IMR-90 (cell line): Measurements from ENCODE around the gene CSAD. TPM values are rescaled to one million over a fixed set of nuclear protein-coding genes. Genes with fewer than 3 reads are reported as not detected.

Experiments used
- ATAC-seq: fragments of 200-7000 bp; cut with Tn5 transposase; 2 replicates; pipeline ENCODE4 v1.9.1; 2020; ENCODE audit warnings: low read depth, mild to moderate bottlenecking, moderate library complexity
- BruUV-seq: library from RNA; stranded (reverse); fragments of 400-500 nt; replicated peaks from 2 replicates; lab custom pipeline; 2021; lab: Mats Ljungman, UMichigan
- CTCF ChIA-PET: fragments of 300-600 bp; formaldehyde crosslinking; extraction: SDS; loops from one replicate; lab custom pipeline; 2021; ENCODE audit warnings: antibody characterized with exemption; lab: Yijun Ruan, JAX
- POLR2A ChIA-PET: fragments of 300-600 bp; sonication (Branson Sonifier 250); formaldehyde crosslinking; loops from one replicate; lab custom pipeline; 2022; ENCODE audit warnings: antibody characterized with exemption; ENCODE audit not compliant: unreplicated experiment; lab: Charles Lee
- DNase-seq: peaks from one replicate; pipeline ENCODE4 v3.0.0; 2013
- H2AFZ ChIP-seq: replicated peaks from 2 replicates; pipeline ENCODE3; 2013; ENCODE audit warnings: low read length, mild to moderate bottlenecking; ENCODE audit not compliant: poor library complexity
- H2AK5ac ChIP-seq: 2 replicates; pipeline ENCODE4 v1.6.1; 2013; ENCODE audit warnings: low read depth, low read length, inconsistent platforms
- H2AK9ac ChIP-seq: replicated peaks from 2 replicates; pipeline ENCODE3; 2013; ENCODE audit warnings: mild to moderate bottlenecking, low read depth, low read length, moderate library complexity; ENCODE audit not compliant: poor library complexity
- H2BK120ac ChIP-seq: 2 replicates; pipeline ENCODE4 v1.6.1; 2013; ENCODE audit warnings: low read depth, low read length, inconsistent platforms
- H2BK15ac ChIP-seq: 3 replicates; pipeline ENCODE4 v1.6.1; 2013; ENCODE audit warnings: low read depth, low read length, inconsistent platforms
- H2BK20ac ChIP-seq: 2 replicates; pipeline ENCODE4 v1.6.1; 2013; ENCODE audit warnings: low read depth, mild to moderate bottlenecking, inconsistent platforms, low read length, moderate library complexity
- H2BK5ac ChIP-seq: 2 replicates; pipeline ENCODE4 v1.6.1; 2013; ENCODE audit warnings: mild to moderate bottlenecking, low read depth, low read length, inconsistent platforms; ENCODE audit not compliant: poor library complexity, severe bottlenecking
- H3K14ac ChIP-seq: replicated peaks from 2 replicates; pipeline ENCODE4 v1.6.1; 2013; ENCODE audit warnings: low read depth, low read length, inconsistent platforms
- H3K18ac ChIP-seq: 2 replicates; pipeline ENCODE4 v1.6.1; 2013; ENCODE audit warnings: low read depth, low read length, control low read depth
- H3K23ac ChIP-seq: 2 replicates; pipeline ENCODE4 v1.6.1; 2013; ENCODE audit warnings: low read depth, low read length, inconsistent platforms
- H3K27ac ChIP-seq: 2 replicates; pipeline ENCODE4 v1.5.1; 2013; ENCODE audit warnings: mild to moderate bottlenecking, control low read depth, low read length; ENCODE audit not compliant: insufficient read depth
- H3K27me3 ChIP-seq: 2 replicates; pipeline ENCODE4 v1.6.1; 2013; ENCODE audit warnings: low read length; ENCODE audit not compliant: control insufficient read depth, insufficient read depth
- H3K36me3 ChIP-seq: 2 replicates; pipeline ENCODE4 v1.6.1; 2013; ENCODE audit warnings: low read length, mixed read lengths; ENCODE audit not compliant: control insufficient read depth, insufficient read depth
- H3K4ac ChIP-seq: 2 replicates; pipeline ENCODE4 v1.6.1; 2013; ENCODE audit warnings: low read depth, low read length, inconsistent platforms
- H3K4me1 ChIP-seq: 2 replicates; pipeline ENCODE4 v1.6.1; 2013; ENCODE audit warnings: low read length, mixed read lengths; ENCODE audit not compliant: control insufficient read depth, insufficient read depth
- H3K4me2 ChIP-seq: 2 replicates; pipeline ENCODE4 v1.6.1; 2013; ENCODE audit warnings: low read depth, mild to moderate bottlenecking, control low read depth, low read length, moderate library complexity
- H3K4me3 ChIP-seq: 2 replicates; pipeline ENCODE4 v1.5.1; 2013; ENCODE audit warnings: low read depth, mild to moderate bottlenecking, control low read depth, low read length, moderate library complexity; ENCODE audit not compliant: insufficient read depth
- H3K56ac ChIP-seq: 2 replicates; pipeline ENCODE4 v1.6.1; 2013; ENCODE audit warnings: low read length, inconsistent platforms; ENCODE audit not compliant: insufficient read depth; ENCODE audit errors: extremely low read depth
- H3K79me1 ChIP-seq, 2 experiments: 2 replicates each; pipeline ENCODE4 v1.6.1; 2013; ENCODE audit warnings: low read length in 2 of 2, inconsistent platforms in 1 of 2, low read depth in 1 of 2
- H3K9ac ChIP-seq: 2 replicates; pipeline ENCODE4 v1.6.1; 2013; ENCODE audit warnings: low read depth, low read length, control low read depth
- H3K9me1 ChIP-seq: 2 replicates; pipeline ENCODE4 v1.6.1; 2013; ENCODE audit warnings: low read length, inconsistent platforms; ENCODE audit not compliant: insufficient read depth
- H3K9me3 ChIP-seq: 2 replicates; pipeline ENCODE4 v1.6.1; 2013; ENCODE audit warnings: low read length; ENCODE audit not compliant: control insufficient read depth, insufficient read depth
- H4K20me1 ChIP-seq: 2 replicates; pipeline ENCODE4 v1.6.1; 2013; ENCODE audit warnings: low read length, inconsistent platforms; ENCODE audit not compliant: insufficient read depth
- H4K5ac ChIP-seq: 2 replicates; pipeline ENCODE4 v1.6.1; 2013; ENCODE audit warnings: mild to moderate bottlenecking, low read depth, low read length, control low read depth
- H4K8ac ChIP-seq, 2 experiments: 2 replicates each; pipeline ENCODE4 v1.6.1; 2013; ENCODE audit warnings: low read depth in 2 of 2, low read length in 2 of 2, control low read depth in 1 of 2, inconsistent platforms in 1 of 2
- H4K91ac ChIP-seq: 2 replicates; pipeline ENCODE4 v1.6.1; 2013; ENCODE audit warnings: low read depth, low read length, inconsistent platforms; ENCODE audit not compliant: insufficient read depth
- BHLHE40 ChIP-seq: fragments of 150-350 bp; IDR thresholded peaks from 2 replicates; pipeline ENCODE4 v1.6.1; 2016; ENCODE audit warnings: mild to moderate bottlenecking, low read depth, low read length
- CEBPB ChIP-seq: IDR thresholded peaks from 2 replicates; pipeline ENCODE4 v1.6.1; 2012; ENCODE audit warnings: low read depth, low read length, improper control_type of control experiment
- CHD1 ChIP-seq: IDR thresholded peaks from 2 replicates; pipeline ENCODE4 v1.6.1; 2012; ENCODE audit warnings: low read depth, low read length, improper control_type of control experiment
- CTCF ChIP-seq: conservative IDR thresholded peaks from 2 replicates; pipeline ENCODE4 v1.5.1; 2012; ENCODE audit warnings: mild to moderate bottlenecking, low read depth, low read length, improper control_type of control experiment
- ELK1 ChIP-seq: fragments of 150-350 bp; IDR thresholded peaks from 2 replicates; pipeline ENCODE4 v1.6.1; 2016; ENCODE audit warnings: low read depth, mild to moderate bottlenecking, low read length, moderate library complexity, borderline replicate concordance
- FOS ChIP-seq: fragments of 150-350 bp; IDR thresholded peaks from 2 replicates; pipeline ENCODE4 v1.6.1; 2016; ENCODE audit warnings: low read depth, low read length
- MAFK ChIP-seq: IDR thresholded peaks from 2 replicates; pipeline ENCODE4 v1.6.1; 2012; ENCODE audit warnings: low read depth, low read length, improper control_type of control experiment
- MAZ ChIP-seq: IDR thresholded peaks from 2 replicates; pipeline ENCODE4 v1.6.1; 2012; ENCODE audit warnings: low read depth, mild to moderate bottlenecking, low read length, improper control_type of control experiment, moderate library complexity, borderline replicate concordance
- RAD21 ChIP-seq: IDR thresholded peaks from 2 replicates; pipeline ENCODE4 v1.6.1; 2012; ENCODE audit warnings: low read length, improper control_type of control experiment
- RCOR1 ChIP-seq: IDR thresholded peaks from 2 replicates; pipeline ENCODE4 v1.6.1; 2012; ENCODE audit warnings: mild to moderate bottlenecking, low read length, improper control_type of control experiment; ENCODE audit not compliant: insufficient replicate concordance
- RFX5 ChIP-seq: IDR thresholded peaks from 2 replicates; pipeline ENCODE4 v1.8.0; 2012; ENCODE audit warnings: low read depth, mild to moderate bottlenecking, low read length, moderate library complexity
- SMC3 ChIP-seq: fragments of 150-350 bp; IDR thresholded peaks from 2 replicates; pipeline ENCODE4 v1.6.1; 2016; ENCODE audit warnings: low read depth, mild to moderate bottlenecking, antibody characterized with exemption, low read length, moderate library complexity
- USF2 ChIP-seq: fragments of 150-350 bp; IDR thresholded peaks from 2 replicates; pipeline ENCODE4 v1.6.1; 2017; ENCODE audit warnings: mild to moderate bottlenecking, antibody characterized with exemption, low read length, low read depth
- WGBS, 2 experiments: methylation state at CpG; one replicate each; pipeline versions ENCODE4 v1.1.5 to v1.1.7; 2013; ENCODE audit warnings: missing lambda C conversion rate in 2 of 2; ENCODE audit not compliant: insufficient read length in 1 of 2; ENCODE audit errors: extremely low coverage in 2 of 2; 5-methylcytosine and 5-hydroxymethylcytosine counted together
- dilution Hi-C: fragments of 300-500 bp; cut with HindIII; formaldehyde crosslinking; loops from one replicate; pipeline ENCODE4 v1.14.3; 2018; ENCODE audit warnings: low sequenced_read_pairs; ENCODE audit not compliant: unreplicated experiment
- in situ Hi-C: fragments of 300-500 bp; cut with MboI; formaldehyde crosslinking; loops from 3 replicates; pipeline ENCODE4 v1.14.3; 2019; ENCODE audit warnings: low sequenced_read_pairs, inconsistent platforms, mixed read lengths
- intact Hi-C: fragments of 100-400 bp; cut with micrococcal nuclease; formaldehyde crosslinking; loops from 2 replicates; pipeline ENCODE4 v1.10.0; 2022
- polyA plus RNA-seq, 3 experiments: library from polyadenylated mRNA; depleted of rRNA; stranded (reverse); fragments of >200 nt; gene quantifications; 2 replicates each; pipeline ENCODE4 v1.2.3, GENCODE V29; 2012; ENCODE audit warnings: low replicate concordance in 1 of 3
- total RNA-seq: library from RNA; depleted of rRNA; stranded (reverse); fragments of >200 nt; gene quantifications from 2 replicates; pipeline ENCODE4 v1.2.3, GENCODE V29; 2012

The CSAD gene
- total and polyA plus RNA-seq, 2 of the 4 experiments (the other 2 are of a cell fraction), result 5.4 to 45.6 TPM

GRCh38 chr12:53200458-53201176, 19.9 kb upstream of the CSAD start (continued):
- TF ChIP-seq RFX5, result no peak

GRCh38 chr12:53200107-53200457, 19.4 kb upstream of the CSAD start:
- Histone ChIP-seq H3K79me1 (no peaks in the 10 kb centered on the region), H3K4me1 (no peaks in the 10 kb centered on the region), H4K20me1 (no peaks in the 10 kb centered on the region), H2BK20ac (no peak overlapping the region), H3K27ac (no peak overlapping the region), H3K4me3 (no peak overlapping the region), H2AK5ac (no peak overlapping the region), H2BK120ac (no peak overlapping the region), H3K4me2 (no peak overlapping the region), H3K36me3 (no peaks in the 10 kb centered on the region), H3K9ac (no peak overlapping the region), H3K9me3 (no peaks in the 10 kb centered on the region), H3K18ac (no peak overlapping the region), H3K23ac (no peak overlapping the region), H3K27me3 (peaks cover 2% of the 10 kb centered on the region; the same call in 1 of the 2 replicates), H3K4ac (no peak overlapping the region), H3K14ac (no peak overlapping the region), H2AK9ac (no peak overlapping the region), H3K56ac (no peak overlapping the region), H4K5ac (no peak overlapping the region), H2BK5ac (no peak overlapping the region), H2AFZ (no peak overlapping the region), H2BK15ac (no peak overlapping the region), H4K91ac (no peak overlapping the region), H4K8ac (no peak overlapping the region), H3K9me1 (0 out of 2 replicates have a peak, but pooled peaks cover 4% of the 10 kb centered on the region)
- dilution Hi-C loops, result no loop called here
- ATAC-seq (no peak), DNase-seq (no peak)
- ChIA-PET CTCF (interaction anchor here (0.8 to 1.6 kb wide), 2 partner anchors 13 to 51 kb away, joined by 3 to 4 read pairs; no protein-coding TSS in a partner anchor), POLR2A (no interaction called here)
- no TSS peak for BruUV-seq
- WGBS, 2 experiments, result no CpG with 5 or more reads among the region's 2 CpGs
- in situ Hi-C loops, result no loop called here
- intact Hi-C loops, result no loop called here
- TF ChIP-seq CEBPB (no peak), ELK1 (no peak), MAZ (no peak), SMC3 (no peak), BHLHE40 (no peak), CHD1 (no peak), USF2 (no peak), RCOR1 (no peak), FOS (no peak), RAD21 (no peak), MAFK (no peak), RFX5 (no peak), CTCF (no peak)
